ENCODE measurements around the gene SLC16A6.
A peak's percentile ranks its signal among the peaks of the same experiment; 100 is the strongest.

The SLC16A6 gene, protein sequence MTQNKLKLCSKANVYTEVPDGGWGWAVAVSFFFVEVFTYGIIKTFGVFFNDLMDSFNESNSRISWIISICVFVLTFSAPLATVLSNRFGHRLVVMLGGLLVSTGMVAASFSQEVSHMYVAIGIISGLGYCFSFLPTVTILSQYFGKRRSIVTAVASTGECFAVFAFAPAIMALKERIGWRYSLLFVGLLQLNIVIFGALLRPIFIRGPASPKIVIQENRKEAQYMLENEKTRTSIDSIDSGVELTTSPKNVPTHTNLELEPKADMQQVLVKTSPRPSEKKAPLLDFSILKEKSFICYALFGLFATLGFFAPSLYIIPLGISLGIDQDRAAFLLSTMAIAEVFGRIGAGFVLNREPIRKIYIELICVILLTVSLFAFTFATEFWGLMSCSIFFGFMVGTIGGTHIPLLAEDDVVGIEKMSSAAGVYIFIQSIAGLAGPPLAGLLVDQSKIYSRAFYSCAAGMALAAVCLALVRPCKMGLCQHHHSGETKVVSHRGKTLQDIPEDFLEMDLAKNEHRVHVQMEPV

DNA sequence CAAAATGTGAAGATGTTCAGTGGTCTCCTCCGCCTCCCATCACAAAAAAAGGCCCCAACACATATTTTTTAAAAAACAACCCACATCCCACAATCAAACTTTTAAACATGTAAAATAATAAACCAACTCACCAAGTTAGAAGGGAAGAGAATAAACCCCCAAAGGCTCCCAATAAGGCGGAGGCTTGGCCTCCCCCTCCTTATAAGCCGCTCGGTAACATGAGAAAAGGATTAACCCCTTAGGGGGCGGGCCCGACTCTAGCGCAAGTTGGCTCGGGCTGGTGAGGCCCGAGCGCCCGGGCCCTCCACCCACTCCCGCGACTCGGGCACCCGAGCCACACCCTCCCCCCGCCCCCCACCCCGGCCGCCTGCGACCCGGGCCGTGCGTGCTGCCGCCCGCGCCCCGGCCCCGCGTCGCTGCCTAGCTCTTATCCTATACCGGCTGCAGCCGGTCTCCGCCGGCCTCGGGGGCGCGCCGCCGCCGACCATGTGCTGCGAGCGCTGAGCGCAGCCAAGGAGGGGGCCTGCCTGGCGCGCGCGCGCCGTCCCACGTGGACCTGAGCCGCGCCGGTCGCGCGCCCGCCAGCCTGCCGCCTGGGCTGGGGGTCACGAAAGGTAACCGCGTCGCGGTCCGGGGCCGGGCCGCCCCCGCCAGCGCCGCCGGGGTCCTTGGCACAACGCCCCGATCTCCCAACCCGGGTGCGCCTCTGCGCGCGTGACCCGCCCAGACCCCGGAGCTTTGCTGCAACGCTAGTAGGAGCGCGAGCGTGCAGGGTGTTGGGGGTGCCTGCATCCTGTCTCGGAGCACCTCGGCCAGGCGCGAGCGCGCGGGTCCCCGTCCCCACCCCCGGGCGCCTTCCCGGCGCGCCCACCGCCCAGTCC lies at the start of gene SLC16A6, which contains the start of gene ARSG:
Gene SLC16A6, minus strand, starts transcription at position 173 of the 881 bp plus-strand sequence. CDS start 12,807 bp downstream, outside the sequence.
Gene ARSG, plus strand, starts transcription at position 541 of the 881 bp plus-strand sequence. CDS start 15,999 bp downstream, outside the sequence.
- DNase-seq, result peak; percentile 89

- DNase-seq, result no peak
These were observed 43.5 kb upstream of the SLC16A6 start for GRCh38 chr17:68334393-68334792.

DNA sequence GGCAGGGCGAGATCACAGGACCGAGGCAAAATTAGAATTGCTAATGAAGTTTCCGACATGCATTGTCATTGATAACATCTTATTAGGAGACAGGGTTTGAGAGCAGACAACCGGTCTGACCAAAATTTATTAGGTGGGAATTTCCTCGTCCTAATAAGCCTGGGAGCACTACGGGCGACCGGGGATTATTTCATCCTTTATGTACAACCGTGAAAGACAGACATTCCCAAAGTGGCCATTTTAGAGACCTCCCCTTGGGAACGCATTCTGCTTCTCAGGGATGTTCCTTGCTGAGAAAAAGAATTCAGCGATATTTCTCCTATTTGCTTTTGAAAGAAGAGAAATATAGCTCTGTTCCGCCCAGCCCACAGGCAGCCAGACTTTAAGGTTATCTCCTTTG lies 41.0 kb upstream of the SLC16A6 start:
- DNase-seq, result peak; percentile 24

DNA sequence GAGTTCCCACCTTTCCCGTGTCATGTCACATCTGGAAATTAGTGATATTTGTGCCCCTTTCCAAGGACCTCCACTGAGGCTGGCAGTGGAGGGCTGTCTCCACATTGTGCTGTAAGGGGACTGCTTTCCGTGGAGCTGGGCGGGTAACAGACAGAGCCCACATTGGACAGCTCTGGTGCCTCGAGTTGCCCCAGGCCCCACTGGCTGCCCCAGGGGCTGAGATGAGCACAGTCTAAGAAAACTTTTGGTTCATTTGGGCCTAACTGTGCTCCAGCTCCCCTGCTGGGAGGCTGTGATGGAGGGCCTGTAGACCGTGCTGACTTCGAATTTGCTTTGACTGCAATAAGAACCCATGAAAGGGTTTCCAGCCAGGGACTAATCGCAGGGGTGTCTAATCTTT lies 38.4 kb upstream of the SLC16A6 start:
- DNase-seq, result no peak

DNA sequence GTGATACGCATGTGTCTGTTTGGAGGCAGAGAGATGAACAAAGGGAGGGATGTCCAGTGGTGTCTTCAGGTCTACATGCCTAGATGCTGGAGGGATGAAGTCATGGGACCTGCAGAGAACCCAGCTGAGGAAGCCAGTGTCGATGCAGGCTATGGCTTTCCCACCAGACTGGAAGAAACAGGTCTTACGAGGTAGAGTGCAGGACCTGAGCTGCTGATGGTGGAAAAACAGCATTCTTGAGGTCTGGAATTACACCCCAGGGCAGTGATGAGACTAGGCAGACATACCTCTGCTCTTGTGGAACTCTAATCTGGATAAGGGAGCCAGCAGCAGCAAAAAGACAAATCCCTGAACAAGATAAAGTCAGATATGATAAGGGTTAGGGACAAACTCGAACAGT lies 37.7 kb upstream of the SLC16A6 start:
- no peak for DNase-seq

DNA sequence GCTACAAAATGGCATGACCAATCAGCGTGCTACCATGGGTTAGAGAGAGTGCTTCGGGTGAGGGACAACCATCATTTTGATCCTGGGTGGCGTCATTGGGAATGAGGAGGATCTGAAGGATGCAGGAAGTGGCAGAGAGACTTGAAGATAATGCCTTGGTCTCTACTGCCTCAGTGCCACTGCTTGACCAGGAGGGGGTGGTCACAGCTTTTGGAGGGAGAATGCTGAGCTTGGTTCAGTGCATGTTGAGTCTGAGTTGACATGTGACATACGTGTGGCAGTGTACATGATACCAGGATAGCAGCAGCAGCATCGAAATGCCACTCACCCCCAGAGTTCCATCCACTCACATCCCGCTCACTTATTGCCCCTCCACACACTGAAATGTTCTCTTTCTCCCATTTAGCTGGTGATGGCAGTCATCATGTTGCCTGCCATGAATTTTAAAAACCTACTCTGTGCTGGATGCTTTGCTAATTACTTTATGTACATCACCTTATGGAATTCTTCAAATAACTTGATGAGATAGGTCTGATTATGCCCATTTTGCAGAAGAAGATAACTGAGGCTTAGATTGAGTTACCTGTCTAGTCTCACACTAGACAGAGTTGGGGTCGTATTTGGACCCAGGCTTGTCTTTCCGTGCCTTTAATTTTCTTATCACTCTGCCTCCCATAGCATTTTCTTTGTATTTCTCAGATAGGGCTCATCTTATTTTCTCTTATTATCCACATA lies 37.1 kb upstream of the SLC16A6 start:
- no peak for DNase-seq

GRCh38 chr17:68326681-68327080 lies 35.8 kb upstream of the SLC16A6 start:
- no peak for DNase-seq

DNA sequence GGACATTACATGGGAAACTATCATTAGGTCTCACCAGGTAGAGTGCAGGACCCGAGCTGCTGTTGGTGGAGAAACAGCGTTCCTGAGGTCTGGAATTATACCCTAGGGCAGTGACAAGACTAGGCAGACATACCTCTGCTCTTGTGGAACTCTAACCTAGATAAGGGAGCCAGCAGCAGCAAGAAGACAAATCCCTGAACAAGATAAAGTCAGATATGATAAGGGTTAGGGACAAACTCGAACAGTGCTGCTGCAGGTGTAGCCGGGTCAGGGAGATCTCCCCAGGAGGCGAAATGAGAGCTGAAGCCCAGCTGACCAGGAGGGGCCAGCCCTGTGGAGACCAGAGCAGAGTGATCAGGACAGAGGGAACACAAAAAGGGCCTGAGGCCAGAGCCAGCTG lies 35.0 kb upstream of the SLC16A6 start:
- no peak for DNase-seq

DNA sequence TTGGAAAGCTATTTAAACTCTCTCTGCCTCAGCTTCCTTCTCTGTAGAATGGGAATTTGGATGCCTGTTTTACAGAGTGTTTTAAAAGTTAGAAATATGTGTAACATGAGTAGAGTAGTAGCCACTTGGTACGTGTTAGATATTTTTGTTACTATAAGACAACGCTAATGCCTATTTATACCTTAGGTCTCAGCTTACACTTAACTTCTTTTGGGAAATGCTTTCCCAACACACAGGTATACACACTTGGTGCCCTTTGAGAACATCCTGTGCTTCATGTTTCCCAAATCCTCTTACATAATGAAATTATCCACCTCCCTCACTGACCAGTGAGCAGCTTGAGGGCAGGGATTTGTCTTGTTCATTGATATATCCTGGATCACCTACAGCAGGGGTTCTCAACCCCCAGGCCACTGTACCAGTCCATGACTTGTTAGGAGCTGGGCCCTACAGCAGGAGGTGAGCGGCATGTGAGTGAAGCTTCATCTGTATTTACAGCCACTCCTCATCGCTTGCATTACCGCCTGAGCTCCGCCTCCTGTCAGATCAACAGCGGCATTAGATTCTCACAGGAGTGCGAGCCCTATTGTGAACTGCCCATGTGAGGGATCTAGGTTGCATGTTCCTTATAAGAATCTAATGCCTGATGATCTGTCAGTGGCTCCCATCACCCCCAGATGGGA lies 33.9 kb upstream of the SLC16A6 start:
- DNase-seq, result no peak

GRCh38 chr17:68324114-68324513 lies 33.2 kb upstream of the SLC16A6 start:
- no peak for DNase-seq

GRCh38 chr17:68322630-68323029 lies 31.7 kb upstream of the SLC16A6 start:
- no peak for DNase-seq

GRCh38 chr17:68321556-68321954 lies 30.6 kb upstream of the SLC16A6 start:
- no peak for DNase-seq

- DNase-seq, result no peak
These were observed 30.1 kb upstream of the SLC16A6 start for GRCh38 chr17:68320943-68321555.

GRCh38 chr17:68320311-68320865 lies 29.5 kb upstream of the SLC16A6 start:
- DNase-seq, result no peak

DNA sequence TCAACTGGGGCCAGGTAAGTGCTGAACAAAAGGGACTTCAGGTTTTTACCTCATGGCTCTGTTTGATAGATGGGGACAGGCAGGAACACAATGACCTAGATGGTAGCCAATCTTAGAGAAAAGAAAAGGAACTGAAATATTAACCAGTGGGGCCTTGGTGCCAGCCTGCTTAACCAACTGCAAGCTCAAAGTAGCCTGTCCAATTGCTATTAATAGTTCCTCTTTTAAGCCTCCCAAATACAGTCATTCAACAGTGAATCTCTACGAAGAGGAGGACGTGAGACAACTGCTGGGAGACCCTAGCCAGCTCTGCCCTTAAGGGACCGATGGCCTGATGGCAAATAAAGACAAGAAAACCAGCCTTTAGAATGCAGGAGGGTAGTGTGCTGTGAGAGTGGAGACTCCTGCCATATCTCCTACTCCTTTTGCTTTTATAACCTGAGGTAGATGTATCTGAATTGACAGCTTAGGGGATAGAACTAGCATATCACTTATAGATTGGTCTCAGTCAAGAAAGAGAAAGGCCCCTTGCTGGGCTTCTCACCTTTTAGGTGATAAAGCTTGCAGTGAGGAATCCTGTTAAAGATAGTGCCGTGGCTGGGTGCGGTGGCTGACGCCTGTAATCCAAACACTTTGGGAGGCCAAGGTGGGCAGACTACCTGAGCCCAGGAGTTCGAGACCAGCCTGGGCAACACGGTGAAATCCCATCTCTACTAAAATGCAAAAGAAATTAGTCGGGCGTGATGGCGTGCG lies 28.7 kb upstream of the SLC16A6 start:
- DNase-seq, result no peak

DNA sequence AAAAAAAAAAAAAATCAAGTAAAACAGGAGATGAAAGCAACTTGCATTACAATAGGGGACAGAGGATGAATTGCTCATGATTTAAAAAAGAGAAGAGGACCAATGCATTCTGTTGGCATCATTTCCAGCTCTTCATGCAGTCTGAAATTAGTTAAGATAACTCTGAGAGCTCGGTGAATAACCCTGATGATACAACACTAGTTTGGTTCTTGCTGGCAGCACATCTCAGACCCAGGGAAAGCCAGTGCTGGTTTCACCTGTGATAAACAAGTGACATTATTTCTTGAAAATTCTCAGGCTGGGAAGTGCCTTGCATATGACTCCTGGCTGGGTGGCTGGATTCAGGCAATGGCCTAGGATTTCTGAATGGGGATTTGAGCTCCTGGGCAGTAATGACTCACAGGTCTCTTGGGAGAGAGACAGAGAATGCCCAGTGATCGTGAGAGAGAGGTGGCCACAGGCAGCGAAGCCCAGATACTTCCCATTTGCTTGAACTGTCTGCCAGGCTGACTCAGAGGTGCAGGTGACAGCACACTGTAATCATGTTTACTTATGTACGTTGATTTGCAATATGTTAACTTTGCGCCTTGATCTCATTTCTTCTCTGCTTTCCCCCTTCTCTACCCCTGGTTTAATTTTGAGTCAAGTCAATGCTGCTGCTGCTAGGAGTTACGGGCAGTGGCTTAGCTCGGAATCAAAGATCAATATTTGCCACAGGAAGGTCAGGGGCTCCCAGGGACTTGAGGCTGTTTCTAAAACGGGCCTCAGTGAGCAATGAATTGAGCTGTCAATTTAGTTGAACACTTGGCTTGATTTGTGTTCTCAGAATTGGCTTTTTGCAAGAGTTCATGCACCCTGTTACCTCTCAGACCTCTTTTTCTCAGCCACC lies 27.4 kb upstream of the SLC16A6 start:
- peak; percentile 69 for DNase-seq

DNA sequence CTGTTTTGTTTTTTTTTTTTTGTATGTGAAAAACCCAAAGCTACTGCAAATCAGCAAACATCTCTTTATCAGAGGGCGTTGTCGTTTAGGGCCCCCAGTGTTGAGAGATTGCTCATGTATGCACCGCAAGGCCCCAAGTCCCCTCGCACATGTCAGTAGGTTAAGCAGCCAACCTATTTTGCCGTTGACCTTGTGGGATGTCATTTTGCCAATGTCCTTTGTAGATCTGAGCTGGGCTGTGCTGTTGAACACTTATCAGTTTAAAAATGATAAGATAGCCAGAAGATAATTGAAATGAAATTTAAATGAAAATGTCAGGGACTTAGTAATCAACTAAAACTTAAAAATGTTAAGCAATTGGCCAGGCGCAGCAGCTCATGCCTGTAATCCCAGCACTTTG lies 26.5 kb upstream of the SLC16A6 start:
- DNase-seq, result no peak

- DNase-seq, result no peak
These were observed 25.0 kb upstream of the SLC16A6 start for GRCh38 chr17:68315930-68316329.

- DNase-seq, result no peak
These were observed 24.1 kb upstream of the SLC16A6 start for GRCh38 chr17:68314916-68315535.

Measured in DMS53 (cell line).